ENCODE measurements around the gene PGBD1. TPM values are rescaled to one million over a fixed set of nuclear protein-coding genes. Genes with fewer than 3 reads are reported as not detected.

The PGBD1 gene, protein sequence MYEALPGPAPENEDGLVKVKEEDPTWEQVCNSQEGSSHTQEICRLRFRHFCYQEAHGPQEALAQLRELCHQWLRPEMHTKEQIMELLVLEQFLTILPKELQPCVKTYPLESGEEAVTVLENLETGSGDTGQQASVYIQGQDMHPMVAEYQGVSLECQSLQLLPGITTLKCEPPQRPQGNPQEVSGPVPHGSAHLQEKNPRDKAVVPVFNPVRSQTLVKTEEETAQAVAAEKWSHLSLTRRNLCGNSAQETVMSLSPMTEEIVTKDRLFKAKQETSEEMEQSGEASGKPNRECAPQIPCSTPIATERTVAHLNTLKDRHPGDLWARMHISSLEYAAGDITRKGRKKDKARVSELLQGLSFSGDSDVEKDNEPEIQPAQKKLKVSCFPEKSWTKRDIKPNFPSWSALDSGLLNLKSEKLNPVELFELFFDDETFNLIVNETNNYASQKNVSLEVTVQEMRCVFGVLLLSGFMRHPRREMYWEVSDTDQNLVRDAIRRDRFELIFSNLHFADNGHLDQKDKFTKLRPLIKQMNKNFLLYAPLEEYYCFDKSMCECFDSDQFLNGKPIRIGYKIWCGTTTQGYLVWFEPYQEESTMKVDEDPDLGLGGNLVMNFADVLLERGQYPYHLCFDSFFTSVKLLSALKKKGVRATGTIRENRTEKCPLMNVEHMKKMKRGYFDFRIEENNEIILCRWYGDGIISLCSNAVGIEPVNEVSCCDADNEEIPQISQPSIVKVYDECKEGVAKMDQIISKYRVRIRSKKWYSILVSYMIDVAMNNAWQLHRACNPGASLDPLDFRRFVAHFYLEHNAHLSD
- 0.52 TPM in 1 of 2 replicates, not detected in the other for total RNA-seq (2014; rRNA removed; shearing (Covaris generic); ENCODE audit: low replicate concordance)

DNA sequence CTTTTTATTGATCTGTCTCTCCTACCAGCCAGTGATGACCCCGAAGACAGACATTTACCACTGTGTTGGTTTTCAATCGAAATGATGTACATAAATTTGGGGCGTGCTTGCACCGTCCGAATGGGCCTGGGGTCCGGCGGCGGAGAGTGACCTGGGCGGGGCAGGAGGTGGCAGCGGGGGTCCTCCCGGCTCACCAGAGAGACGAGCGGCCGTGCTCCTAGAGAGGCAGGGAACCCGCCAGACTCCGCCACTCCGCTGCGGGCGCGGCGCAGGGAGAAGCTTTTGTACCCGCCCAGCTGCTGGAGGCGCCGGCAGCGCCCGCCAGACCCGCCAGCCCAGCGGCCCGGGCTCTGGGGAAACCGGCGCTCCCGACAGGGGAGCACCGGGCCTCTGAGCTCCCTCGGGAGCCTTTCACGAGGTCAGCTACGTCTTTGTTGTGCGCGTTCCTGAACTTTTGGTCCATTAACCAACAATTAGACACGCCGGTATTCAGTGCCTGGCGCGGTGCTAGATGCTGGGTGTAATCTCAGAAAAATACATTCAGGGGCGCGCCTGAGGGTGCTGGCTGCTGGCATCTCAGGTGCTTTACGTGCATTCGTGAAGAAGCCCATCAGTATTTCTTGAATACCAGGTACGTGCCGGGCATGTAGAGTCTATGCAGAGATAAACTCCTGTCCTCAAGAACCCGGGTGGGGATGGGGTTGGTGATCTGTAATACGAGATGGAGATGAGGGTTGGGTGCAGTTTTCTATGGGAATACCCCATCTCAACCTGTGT lies at the start of gene PGBD1:
Gene PGBD1 (plus strand): TSS at position 285 of the 777 bp plus-strand sequence. CDS start 2,242 bp downstream, outside the sequence.
- in situ Hi-C loops (cut with HindIII; ENCODE audit: low pct_unique_long_range_greater_than_20kb, low sequenced_read_pairs) = no loop called here
- DNase-seq (ENCODE audit: low read depth) = no peak

GRCh38 chr6:28232785-28233184 lies 48.6 kb upstream of the PGBD1 start:
- DNase-seq (ENCODE audit: low read depth) = no peak
- in situ Hi-C loops (cut with HindIII; ENCODE audit: low pct_unique_long_range_greater_than_20kb, low sequenced_read_pairs) = no loop called here

- DNase-seq (ENCODE audit: low read depth) = no peak
- in situ Hi-C loops (cut with HindIII; ENCODE audit: low pct_unique_long_range_greater_than_20kb, low sequenced_read_pairs) = no loop called here
Measured at GRCh38 chr6:28235912-28236452, 45.4 kb upstream of the PGBD1 start.

- in situ Hi-C loops (cut with HindIII; ENCODE audit: low pct_unique_long_range_greater_than_20kb, low sequenced_read_pairs) = no loop called here
- DNase-seq (ENCODE audit: low read depth) = no peak
Measured at GRCh38 chr6:28239636-28240035, 41.7 kb upstream of the PGBD1 start.

GRCh38 chr6:28240471-28240870 lies 40.9 kb upstream of the PGBD1 start:
- DNase-seq (ENCODE audit: low read depth) = no peak
- in situ Hi-C loops (cut with HindIII; ENCODE audit: low pct_unique_long_range_greater_than_20kb, low sequenced_read_pairs) = no loop called here

DNA sequence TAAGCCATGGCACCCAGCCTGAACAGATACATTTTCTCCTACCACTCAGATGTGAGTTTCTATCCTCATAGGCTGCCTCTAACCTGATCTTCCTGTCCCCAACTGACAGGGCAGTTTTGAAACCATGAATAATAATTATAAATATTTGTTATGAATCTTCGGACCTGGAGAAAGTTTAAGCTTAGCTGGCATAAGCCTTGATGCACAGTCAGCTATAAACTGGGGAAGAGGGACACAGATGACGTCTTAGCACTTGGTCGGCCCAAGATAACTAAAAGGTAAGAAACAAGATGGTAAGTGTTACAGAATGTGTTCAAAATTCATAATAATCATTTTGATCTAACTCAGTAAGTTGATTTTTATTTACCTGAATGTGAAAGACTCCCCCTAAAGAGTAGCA lies 37.4 kb upstream of the PGBD1 start:
- no peak for DNase-seq (ENCODE audit: low read depth)
- in situ Hi-C loops (cut with HindIII; ENCODE audit: low pct_unique_long_range_greater_than_20kb, low sequenced_read_pairs) = no loop called here

DNA sequence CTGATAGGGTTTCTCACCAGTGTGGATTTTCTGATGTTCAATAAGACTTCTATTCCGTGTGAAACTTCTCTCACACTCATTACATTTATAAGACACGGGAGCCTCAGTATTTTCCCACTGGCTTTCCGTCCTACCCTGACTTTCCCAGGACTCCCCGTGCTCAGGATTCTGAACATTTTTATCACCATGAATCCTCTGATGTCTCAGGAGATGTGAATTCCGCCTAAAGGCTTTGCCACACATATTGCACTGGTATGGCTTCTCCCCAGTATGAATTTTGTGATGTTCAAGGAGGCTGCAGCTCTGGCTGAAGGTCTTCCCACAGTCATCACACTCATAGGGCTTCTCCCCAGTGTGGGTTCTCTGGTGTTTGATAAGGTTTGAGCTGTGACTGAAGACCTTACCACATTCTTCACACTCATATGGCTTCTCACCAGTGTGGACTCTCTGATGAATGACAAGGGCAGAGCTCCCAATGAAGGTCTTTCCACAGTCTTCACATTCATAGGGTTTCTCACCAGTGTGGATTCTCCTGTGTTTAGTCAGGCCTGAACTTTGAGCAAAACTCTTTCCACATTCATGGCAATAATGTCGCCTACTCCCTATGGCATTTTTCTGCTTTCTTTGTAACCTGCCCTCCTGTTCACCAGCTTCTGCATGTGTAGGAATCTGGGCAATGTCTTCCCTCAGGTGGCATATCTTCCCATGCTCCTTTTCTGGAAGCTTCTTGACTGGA lies 36.0 kb upstream of the PGBD1 start:
- in situ Hi-C loops (cut with HindIII; ENCODE audit: low pct_unique_long_range_greater_than_20kb, low sequenced_read_pairs) = no loop called here
- no peak for DNase-seq (ENCODE audit: low read depth)

DNA sequence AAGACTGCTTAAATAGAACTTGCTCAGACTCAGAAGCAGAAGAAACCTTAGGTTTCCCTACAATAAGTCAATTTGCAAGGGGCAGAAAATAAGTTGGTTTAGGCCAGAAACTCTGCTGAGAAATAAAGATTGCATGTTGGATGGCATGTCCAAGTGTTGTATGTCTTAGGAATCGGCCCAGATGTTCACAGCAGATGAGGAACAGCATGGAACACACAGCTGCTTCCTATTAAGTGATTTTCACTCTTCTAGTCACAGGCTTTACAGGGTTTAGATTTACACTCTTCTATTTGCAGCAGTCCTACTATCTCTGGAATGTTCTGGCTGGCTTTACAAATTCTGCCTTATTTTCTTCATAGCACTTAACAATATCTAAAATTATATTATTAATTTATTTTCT lies 32.5 kb upstream of the PGBD1 start:
- DNase-seq (ENCODE audit: low read depth) = no peak
- in situ Hi-C loops (cut with HindIII; ENCODE audit: low pct_unique_long_range_greater_than_20kb, low sequenced_read_pairs) = no loop called here

- in situ Hi-C loops (cut with HindIII; ENCODE audit: low pct_unique_long_range_greater_than_20kb, low sequenced_read_pairs) = no loop called here
- DNase-seq (ENCODE audit: low read depth) = no peak
Measured at GRCh38 chr6:28250747-28251146, 30.6 kb upstream of the PGBD1 start.

GRCh38 chr6:28251661-28252008 lies 29.7 kb upstream of the PGBD1 start:
- DNase-seq (ENCODE audit: low read depth) = no peak
- in situ Hi-C loops (cut with HindIII; ENCODE audit: low pct_unique_long_range_greater_than_20kb, low sequenced_read_pairs) = no loop called here

- in situ Hi-C loops (cut with HindIII; ENCODE audit: low pct_unique_long_range_greater_than_20kb, low sequenced_read_pairs) = no loop called here
- peak; percentile 78 for DNase-seq (ENCODE audit: low read depth)
Measured at GRCh38 chr6:28252009-28252975, 29.1 kb upstream of the PGBD1 start, which contains the start of gene ZKSCAN4. TSS of gene ZKSCAN4 (minus strand) at chr6:28252269. CDS start at chr6:28251980, 289 bp downstream.

GRCh38 chr6:28254121-28254519 lies 27.3 kb upstream of the PGBD1 start:
- DNase-seq (ENCODE audit: low read depth) = no peak
- in situ Hi-C loops (cut with HindIII; ENCODE audit: low pct_unique_long_range_greater_than_20kb, low sequenced_read_pairs) = no loop called here

DNA sequence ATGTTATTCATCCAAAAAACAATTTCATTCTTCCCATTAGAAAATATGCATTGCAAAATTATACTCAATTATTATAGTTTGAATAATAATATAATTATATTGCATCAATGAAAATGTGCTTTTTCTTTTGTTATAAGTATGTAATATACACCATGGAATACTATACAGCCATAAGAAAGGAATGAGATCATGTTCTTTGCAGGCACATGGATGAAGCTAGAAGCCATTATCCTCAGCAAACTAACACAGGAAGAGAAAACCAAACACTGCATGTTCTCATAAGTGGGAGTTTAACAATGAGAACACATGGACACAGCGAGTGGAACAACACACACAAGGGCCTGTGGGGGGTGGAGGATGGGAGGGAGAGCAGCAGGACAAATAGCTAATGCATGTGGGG lies 24.3 kb upstream of the PGBD1 start:
- DNase-seq (ENCODE audit: low read depth) = no peak
- in situ Hi-C loops (cut with HindIII; ENCODE audit: low pct_unique_long_range_greater_than_20kb, low sequenced_read_pairs) = no loop called here

GRCh38 chr6:28258877-28259777 lies 22.2 kb upstream of the PGBD1 start, which contains the start of gene NKAPL:
TSS of gene NKAPL (plus strand) at chr6:28259297. CDS start at chr6:28259372, 75 bp downstream.
- in situ Hi-C loops (cut with HindIII; ENCODE audit: low pct_unique_long_range_greater_than_20kb, low sequenced_read_pairs) = no loop called here
- DNase-seq (ENCODE audit: low read depth) = no peak

DNA sequence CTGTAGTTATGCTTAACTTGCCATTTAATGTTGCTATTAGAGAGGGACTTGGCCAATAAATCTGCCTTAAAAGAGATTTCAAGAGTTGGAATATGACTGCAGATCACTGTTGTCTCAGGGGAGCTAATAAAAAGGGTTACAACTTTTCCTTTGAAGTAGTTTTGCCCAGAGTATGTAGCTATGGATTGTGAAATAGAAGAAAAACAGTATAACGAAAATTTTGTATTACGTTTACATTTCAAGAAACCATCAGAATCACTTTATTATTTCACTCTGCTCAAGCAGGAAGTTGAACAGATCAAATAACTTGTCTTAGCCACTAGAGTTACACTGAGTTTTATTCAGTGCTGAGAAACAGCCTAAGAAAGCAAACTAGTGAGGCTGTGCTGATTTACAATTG lies 17.4 kb upstream of the PGBD1 start:
- no peak for DNase-seq (ENCODE audit: low read depth)
- in situ Hi-C loops (cut with HindIII; ENCODE audit: low pct_unique_long_range_greater_than_20kb, low sequenced_read_pairs) = no loop called here
